HUES64 (cell line): ENCODE results near the gene CTBP2.

ENCODE experiments used
- H3K27ac ChIP-seq: 2 replicates; pipeline ENCODE4 v1.7.0; 2013; ENCODE audit warnings: low read depth, low read length, inconsistent platforms
- H3K27me3 ChIP-seq: 2 replicates; pipeline ENCODE4 v1.6.1; 2013; ENCODE audit warnings: mild to moderate bottlenecking, low read length; ENCODE audit not compliant: insufficient read depth
- H3K36me3 ChIP-seq: 2 replicates; pipeline ENCODE4 v1.6.1; 2013; ENCODE audit warnings: mild to moderate bottlenecking, low read length; ENCODE audit not compliant: insufficient read depth
- H3K4me1 ChIP-seq: 2 replicates; pipeline ENCODE4 v1.6.1; 2013; ENCODE audit warnings: mild to moderate bottlenecking, low read length, moderate library complexity; ENCODE audit not compliant: insufficient read depth
- H3K4me3 ChIP-seq: 2 replicates; pipeline ENCODE4 v1.5.1; 2013; ENCODE audit warnings: mild to moderate bottlenecking, low read length, moderate library complexity
- H3K9ac ChIP-seq: 2 replicates; pipeline ENCODE4 v1.6.1; 2013; ENCODE audit warnings: mild to moderate bottlenecking, low read depth, low read length
- H3K9me3 ChIP-seq: 2 replicates; pipeline ENCODE4 v1.6.1; 2013; ENCODE audit warnings: low read depth, low read length; ENCODE audit not compliant: insufficient read depth
- WGBS: fragments of 150-250, 120-280 bp; methylation state at CpG from one replicate; pipeline ENCODE4 v1.1.7; 2013; ENCODE audit warnings: missing lambda C conversion rate; 5-methylcytosine and 5-hydroxymethylcytosine counted together

Gene CTBP2

DNA sequence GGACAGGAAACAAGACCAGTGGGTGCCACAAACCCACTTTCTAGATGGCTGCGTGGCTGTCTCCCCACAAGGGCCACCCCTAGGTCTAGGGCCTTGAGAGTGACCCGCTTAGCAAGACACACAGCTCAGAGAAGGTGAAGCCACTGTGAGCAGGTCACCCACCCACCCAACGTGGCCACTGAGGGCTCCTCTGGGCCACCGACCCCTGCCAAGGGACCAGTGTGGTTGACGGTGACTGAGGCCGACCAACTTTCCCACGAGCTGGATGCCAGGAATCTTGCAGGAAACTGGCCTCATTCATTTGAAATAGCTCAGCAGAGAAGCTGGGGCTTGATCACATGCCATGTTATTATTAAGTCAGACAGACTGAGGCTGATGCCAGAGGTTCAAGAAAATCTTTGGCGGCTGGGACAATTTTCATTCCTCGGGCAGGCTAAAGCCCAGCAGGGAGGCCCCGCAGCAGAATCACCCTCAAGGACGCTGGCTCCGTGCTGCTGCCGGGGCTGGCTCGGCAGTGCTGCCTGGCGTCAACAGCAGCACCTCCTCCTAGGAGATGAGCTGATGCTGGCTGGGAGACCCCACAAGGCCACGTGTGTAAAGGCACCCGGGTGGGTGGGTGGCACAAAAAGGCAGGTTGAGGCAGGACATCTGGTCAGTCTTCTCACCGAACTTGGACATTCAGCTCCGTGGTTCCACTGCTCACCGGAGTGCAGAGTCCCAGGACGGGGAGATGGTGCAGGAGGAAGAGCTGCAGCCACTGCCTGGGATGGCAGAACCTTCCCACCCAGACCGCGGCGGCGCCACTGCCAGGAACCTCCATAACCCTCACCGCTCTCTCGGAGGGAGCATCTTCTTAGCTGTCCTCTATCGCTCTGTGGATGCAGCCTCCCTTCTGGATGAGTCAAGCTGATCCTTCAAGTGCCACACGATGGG lies 160.7 kb downstream of the CTBP2 start:
- H3K4me1 ChIP-seq, result 0 out of 2 replicates have a peak, but pooled peaks cover 1% of the 10 kb centered on the region
- H3K27ac ChIP-seq, result no peak overlapping the region
- no peak overlapping the region for H3K9ac ChIP-seq
- no peaks in the 10 kb centered on the region for H3K9me3 ChIP-seq
- WGBS, result 96% methylated on average over 29 of the region's 29 CpGs
- H3K4me3 ChIP-seq, result no peak overlapping the region
- H3K27me3 ChIP-seq, result no peaks in the 10 kb centered on the region
- peaks cover 95% of the 10 kb centered on the region for H3K36me3 ChIP-seq

- Histone ChIP-seq H3K27me3 (no peaks in the 10 kb centered on the region), H3K9me3 (no peaks in the 10 kb centered on the region), H3K4me3 (no peak overlapping the region), H3K27ac (no peak overlapping the region), H3K36me3 (peaks cover 96% of the 10 kb centered on the region), H3K9ac (no peak overlapping the region), H3K4me1 (no peaks in the 10 kb centered on the region)
- whole genome bisulfite sequencing, result 94% methylated on average over 16 of the region's 16 CpGs
Measured at GRCh38 chr10:124998624-124999291, 161.6 kb downstream of the CTBP2 start.

DNA sequence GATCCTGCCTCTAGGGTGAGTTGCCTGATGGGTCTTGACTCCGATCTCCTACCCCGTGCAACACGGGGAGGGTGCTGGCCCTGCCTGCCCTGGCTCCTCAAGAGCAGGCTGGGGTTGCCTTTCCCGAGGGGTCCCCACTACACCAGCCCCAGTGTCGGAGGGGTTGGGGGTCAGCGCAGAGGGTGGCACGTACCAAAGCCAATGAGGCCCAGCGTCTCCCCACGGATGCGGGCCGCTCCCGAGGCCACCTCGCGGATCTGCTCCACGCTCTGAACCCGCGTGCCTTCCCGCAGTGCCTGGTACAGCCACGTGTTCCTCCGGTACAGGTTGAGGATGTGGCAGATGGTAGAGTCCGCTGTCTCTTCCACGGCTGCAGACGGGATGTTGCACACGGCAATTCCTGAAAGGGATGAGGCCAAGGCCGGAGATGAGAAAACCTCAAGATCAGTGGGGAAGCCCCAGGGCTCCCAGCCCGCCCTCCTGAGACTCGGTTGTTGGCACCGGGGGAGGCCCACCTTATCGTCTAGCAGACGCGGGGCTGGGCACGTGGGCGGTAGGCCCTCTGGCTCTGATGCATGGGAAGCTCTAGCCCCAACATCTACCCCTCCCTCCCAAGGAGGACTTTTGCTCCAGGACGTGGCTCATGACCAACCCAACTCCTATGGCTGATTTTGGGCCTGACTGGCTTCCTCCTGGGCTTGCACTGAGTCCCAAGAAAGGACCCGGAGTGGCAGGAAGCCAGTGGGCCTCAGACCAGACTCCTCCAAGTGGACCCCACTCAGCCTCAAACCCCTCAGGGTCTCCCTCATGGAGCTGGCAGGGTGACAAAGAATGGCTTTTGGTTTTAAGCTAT lies 162.4 kb downstream of the CTBP2 start:
- H3K36me3 ChIP-seq, result peaks cover 98% of the 10 kb centered on the region
- H3K27me3 ChIP-seq, result no peaks in the 10 kb centered on the region
- H3K9ac ChIP-seq, result no peak overlapping the region
- no peaks in the 10 kb centered on the region for H3K4me1 ChIP-seq
- H3K9me3 ChIP-seq, result no peaks in the 10 kb centered on the region
- H3K27ac ChIP-seq, result no peak overlapping the region
- no peak overlapping the region for H3K4me3 ChIP-seq
- WGBS, result 96% methylated on average over 35 of the region's 35 CpGs

GRCh38 chr10:124997306-124997705 lies 163.1 kb downstream of the CTBP2 start:
- peaks cover 98% of the 10 kb centered on the region for H3K36me3 ChIP-seq
- no peak overlapping the region for H3K4me3 ChIP-seq
- no peak overlapping the region for H3K27ac ChIP-seq
- H3K9ac ChIP-seq, result no peak overlapping the region
- H3K27me3 ChIP-seq, result no peaks in the 10 kb centered on the region
- no peaks in the 10 kb centered on the region for H3K9me3 ChIP-seq
- WGBS, result 95% methylated on average over 11 of the region's 11 CpGs
- H3K4me1 ChIP-seq, result no peaks in the 10 kb centered on the region

- 94% methylated on average over 17 of the region's 17 CpGs for WGBS
- Histone ChIP-seq H3K27ac (no peak overlapping the region), H3K27me3 (no peaks in the 10 kb centered on the region), H3K9ac (no peak overlapping the region), H3K36me3 (peaks cover 98% of the 10 kb centered on the region), H3K4me1 (no peaks in the 10 kb centered on the region), H3K4me3 (no peak overlapping the region), H3K9me3 (no peaks in the 10 kb centered on the region)
Measured at GRCh38 chr10:124996854-124997215, 163.5 kb downstream of the CTBP2 start.

DNA sequence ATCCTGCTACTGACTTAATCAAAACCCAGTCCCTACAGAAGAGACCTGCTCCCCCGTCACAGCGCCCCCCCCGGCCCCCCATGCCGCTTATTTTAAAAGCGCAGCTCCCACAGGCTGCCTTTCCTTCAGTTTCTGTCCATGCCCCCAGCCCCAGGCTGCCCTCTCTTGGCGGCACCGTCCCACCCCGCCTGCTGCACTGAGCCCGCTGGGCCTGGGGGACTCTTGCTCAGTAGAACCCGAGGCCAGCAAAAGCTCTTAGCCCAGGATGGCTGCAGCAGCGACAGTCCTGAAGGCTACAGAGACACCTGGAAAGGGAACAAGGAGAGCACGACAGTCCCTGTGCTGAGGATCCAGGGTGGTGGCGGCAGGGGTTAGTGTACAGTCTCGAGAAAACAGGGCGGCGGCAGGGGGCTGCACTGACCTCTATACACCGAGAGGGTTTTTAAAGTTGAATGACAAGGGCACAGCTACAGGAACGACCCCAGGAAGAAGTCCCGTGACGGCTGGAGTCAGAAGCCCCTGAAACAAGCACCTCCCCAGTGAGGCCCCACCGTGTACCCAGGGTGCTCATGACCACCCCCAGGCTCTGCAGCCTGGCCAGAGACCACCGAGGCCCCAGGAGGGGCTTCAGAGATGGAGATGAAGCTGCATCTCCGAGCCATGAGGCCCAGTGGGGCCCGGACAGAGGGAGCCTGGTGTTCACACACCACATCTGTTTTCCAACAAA lies 164.1 kb downstream of the CTBP2 start:
- Histone ChIP-seq H3K36me3 (peaks cover 98% of the 10 kb centered on the region), H3K27ac (no peak overlapping the region), H3K27me3 (no peaks in the 10 kb centered on the region), H3K4me3 (no peak overlapping the region), H3K4me1 (no peaks in the 10 kb centered on the region), H3K9me3 (no peaks in the 10 kb centered on the region), H3K9ac (no peak overlapping the region)
- 91% methylated on average over 24 of the region's 24 CpGs for WGBS

DNA sequence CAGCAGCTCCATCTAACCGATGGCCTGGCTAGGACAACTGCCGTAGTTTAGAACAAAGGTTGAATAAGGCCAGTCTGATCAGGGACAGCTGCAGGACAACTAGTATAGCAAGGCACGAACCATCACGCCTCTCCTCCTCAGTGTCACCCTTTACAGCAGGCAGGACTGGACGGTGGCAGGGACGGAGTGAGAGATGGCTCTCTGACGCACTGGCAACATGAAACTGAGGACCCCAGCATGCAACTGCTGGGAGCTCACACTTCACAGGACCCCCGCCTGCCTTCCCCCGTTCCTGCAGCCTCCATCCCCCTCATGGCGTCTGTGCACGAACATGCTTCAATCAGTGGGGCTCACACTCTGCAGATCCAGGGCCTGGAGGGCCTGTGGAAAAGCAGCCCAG lies 164.8 kb downstream of the CTBP2 start:
- WGBS, result 88% methylated on average over 11 of the region's 11 CpGs
- H3K9ac ChIP-seq, result no peak overlapping the region
- H3K36me3 ChIP-seq, result peaks cover 98% of the 10 kb centered on the region
- no peaks in the 10 kb centered on the region for H3K4me1 ChIP-seq
- H3K27me3 ChIP-seq, result no peaks in the 10 kb centered on the region
- no peaks in the 10 kb centered on the region for H3K9me3 ChIP-seq
- no peak overlapping the region for H3K27ac ChIP-seq
- no peak overlapping the region for H3K4me3 ChIP-seq

DNA sequence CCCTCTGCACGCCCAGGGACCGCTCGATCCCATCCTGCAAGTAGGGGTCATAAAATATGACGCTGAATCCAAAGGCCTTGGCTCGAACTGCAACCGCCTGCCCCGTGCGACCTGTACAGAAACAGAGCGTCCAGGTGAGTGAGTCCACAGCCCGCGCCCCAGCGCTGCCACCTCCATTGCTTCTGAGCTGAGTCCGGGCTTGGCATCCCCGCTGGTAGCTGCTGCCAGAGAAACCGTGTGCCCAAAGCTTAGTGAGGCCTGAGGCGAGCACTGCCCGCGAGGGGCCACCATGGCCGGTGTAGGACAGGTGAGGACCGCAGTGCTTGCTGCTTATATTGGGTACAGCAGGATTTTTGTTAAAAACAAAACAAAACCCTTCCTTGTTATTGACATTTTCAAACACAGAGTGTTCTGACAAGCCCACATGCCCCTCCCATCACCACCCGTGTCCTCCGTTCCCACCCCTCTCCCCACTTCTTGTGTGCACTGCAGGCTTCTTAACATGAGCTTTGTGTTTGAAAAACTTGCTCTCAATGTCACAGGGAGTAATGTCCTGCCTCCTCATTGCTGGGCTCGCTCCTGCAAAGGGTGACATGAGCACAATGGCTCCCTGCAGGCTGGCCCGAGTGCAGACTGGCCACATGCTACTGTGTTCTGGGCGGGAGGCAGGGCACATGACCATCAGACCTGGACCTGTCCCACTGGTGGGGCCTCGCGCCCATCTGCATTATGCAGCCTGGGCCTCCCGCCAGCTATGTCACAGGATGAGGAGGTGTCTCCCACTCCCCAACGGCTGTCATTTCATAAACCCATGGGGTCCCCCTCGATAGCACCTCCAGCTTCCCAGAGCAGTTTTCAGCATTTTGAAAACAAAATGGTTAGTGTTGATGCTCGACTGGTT lies 165.5 kb downstream of the CTBP2 start:
- Histone ChIP-seq H3K36me3 (peaks cover 96% of the 10 kb centered on the region), H3K9ac (no peak overlapping the region)

GRCh38 chr10:124993736-124994451 lies 166.5 kb downstream of the CTBP2 start:
- Histone ChIP-seq H3K4me3 (no peak overlapping the region), H3K9ac (no peak overlapping the region), H3K36me3 (peaks cover 93% of the 10 kb centered on the region), H3K27me3 (no peaks in the 10 kb centered on the region), H3K4me1 (no peaks in the 10 kb centered on the region), H3K9me3 (no peaks in the 10 kb centered on the region), H3K27ac (no peak overlapping the region)
- WGBS, result 94% methylated on average over 21 of the region's 21 CpGs

More for the DNA sequence above, 165.5 kb downstream of the CTBP2 start:
- no peak overlapping the region for H3K4me3 ChIP-seq
- no peak overlapping the region for H3K27ac ChIP-seq
- WGBS, result 95% methylated on average over 31 of the region's 31 CpGs
- H3K9me3 ChIP-seq, result no peaks in the 10 kb centered on the region
- H3K27me3 ChIP-seq, result no peaks in the 10 kb centered on the region
- no peaks in the 10 kb centered on the region for H3K4me1 ChIP-seq
